Muscle of leg (tissue), 16 donors: Measurements from ENCODE around the gene MAB21L2. TPM values are rescaled to one million over a fixed set of nuclear protein-coding genes. Genes with fewer than 3 reads are reported as not detected.
"Not testable (repeated sequence)": the region's sequence is repeated elsewhere in the genome, so short reads cannot be mapped to it uniquely, and the experiment has no call there.

Source experiments
- DNase-seq: peaks from one replicate; pipeline ENCODE4 v3.0.0; 2013
- H3K27ac ChIP-seq: one replicate; pipeline ENCODE4 v1.5.1; 2013; ENCODE audit warnings: mild to moderate bottlenecking, low read length, control low read depth
- H3K27me3 ChIP-seq: one replicate; pipeline ENCODE4 v1.6.1; 2013; ENCODE audit warnings: low read length; ENCODE audit not compliant: control insufficient read depth, insufficient read depth
- H3K36me3 ChIP-seq: one replicate; pipeline ENCODE4 v1.6.1; 2013; ENCODE audit warnings: low read length; ENCODE audit not compliant: control insufficient read depth, insufficient read depth
- H3K4me1 ChIP-seq: one replicate; pipeline ENCODE4 v1.6.1; 2013; ENCODE audit warnings: low read length; ENCODE audit not compliant: control insufficient read depth, insufficient read depth
- H3K4me3 ChIP-seq: one replicate; pipeline ENCODE4 v1.5.1; 2013; ENCODE audit warnings: low read length, control low read depth
- H3K9me3 ChIP-seq: replicated peaks from 2 replicates; pipeline ENCODE4 v1.6.1; 2013; ENCODE audit warnings: low read depth, low read length; ENCODE audit not compliant: control insufficient read depth
- WGBS: methylation state at CpG from one replicate; pipeline ENCODE4 v1.1.5; 2013; ENCODE audit warnings: missing lambda C conversion rate; ENCODE audit not compliant: insufficient coverage; 5-methylcytosine and 5-hydroxymethylcytosine counted together
- long read RNA-seq, 11 donors: transcript quantifications; one replicate each; lab custom pipeline, GENCODE V29; 2026
- polyA plus RNA-seq, 8 donors: library from polyadenylated mRNA; unstranded; fragments of 120-200 nt; gene quantifications; one replicate each; pipeline versions ENCODE4 v1.2.1 to v1.2.3, GENCODE V29; 2013; ENCODE audit warnings: inconsistent platforms in 1 of 8, low replicate concordance in 1 of 8; ENCODE audit not compliant: insufficient read length in 8 of 8, insufficient read depth in 1 of 8
- total RNA-seq: library from RNA; stranded (reverse); fragments of 120-200 nt; gene quantifications from one replicate; pipeline ENCODE4 v1.2.4, GENCODE V29; 2013

Gene MAB21L2
- total RNA-seq (0.22 TPM), polyA plus RNA-seq (1 to 10 TPM in 2 of 8 donors, under 1 TPM in 6; 0.11 to 4.8 (median 0.71) TPM)
- long read RNA-seq, donor 1: 0 reads
- long read RNA-seq, donor 2, partial matches to known transcripts: 0 of 1 reads
- long read RNA-seq, donor 2, other reads (novel, unspliced or antisense): 0 of 1 reads
- long read RNA-seq, donor 3: 0 reads
- long read RNA-seq, donor 4: 0 reads
- long read RNA-seq, donor 5, transcript MAB21L2-201 (1 exons, 2,772 nt): major isoform, 20 of 20 reads
- long read RNA-seq, donor 5, partial matches to known transcripts: 0 of 20 reads
- long read RNA-seq, donor 5, other reads (novel, unspliced or antisense): 0 of 20 reads
- long read RNA-seq, donor 6: 0 reads
- long read RNA-seq, donor 7, partial matches to known transcripts: 0 of 1 reads
- long read RNA-seq, donor 7, other reads (novel, unspliced or antisense): 0 of 1 reads
- long read RNA-seq, donor 8: 0 reads
- long read RNA-seq, donor 9, partial matches to known transcripts: 0 of 1 reads
- long read RNA-seq, donor 9, other reads (novel, unspliced or antisense): 0 of 1 reads
- long read RNA-seq, donor 10, transcript MAB21L2-201 (1 exons, 2,772 nt): major isoform, 5 of 5 reads
- long read RNA-seq, donor 10, partial matches to known transcripts: 0 of 5 reads
- long read RNA-seq, donor 10, other reads (novel, unspliced or antisense): 0 of 5 reads
- long read RNA-seq, donor 11: 0 reads

- Histone ChIP-seq H3K27me3 (peaks cover 47% of the 10 kb centered on the region), H3K4me3 (peak within 1 kb of the TSS; percentile 49), H3K36me3 (no peaks in the 10 kb centered on the region), H3K9me3 (no peaks in the 10 kb centered on the region), H3K27ac (peak within 1 kb of the TSS; percentile 66), H3K4me1 (peaks cover 14% of the 10 kb centered on the region)
- peak; percentile 47 for DNase-seq
- 23% methylated on average over 10 of the region's 27 CpGs for WGBS
These were observed at the start of gene MAB21L2 for GRCh38 chr4:150582146-150582872. Gene MAB21L2, plus strand, starts transcription at chr4:150582151. Its CDS starts 879 bp downstream, at chr4:150583030.

DNA sequence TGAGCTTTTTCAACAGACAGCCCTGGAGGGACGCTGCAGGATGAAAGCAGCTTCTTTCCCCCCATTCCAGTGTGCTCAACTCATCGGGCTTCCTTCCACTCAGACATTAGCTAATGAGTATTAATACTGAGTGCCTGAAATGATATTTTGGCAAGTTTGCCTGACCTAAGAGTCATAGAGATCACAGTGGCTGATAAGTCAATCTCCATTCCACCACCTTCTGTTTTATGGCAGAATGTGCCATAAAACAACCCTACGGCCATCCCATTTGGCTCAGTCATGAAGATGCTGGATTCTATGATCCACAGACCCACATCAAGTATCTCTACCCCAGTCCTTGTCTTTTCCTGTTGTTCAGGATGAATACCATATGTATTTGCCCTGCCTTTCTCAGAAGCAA is 48.3 kb upstream of the MAB21L2 start:
- H3K27me3 ChIP-seq: no peaks in the 10 kb centered on the region
- WGBS: 50% methylated on average over 2 of the region's 3 CpGs
- H3K27ac ChIP-seq: no peak overlapping the region
- H3K4me3 ChIP-seq: no peak overlapping the region
- no peaks in the 10 kb centered on the region for H3K9me3 ChIP-seq
- DNase-seq: no peak
- no peaks in the 10 kb centered on the region for H3K4me1 ChIP-seq
- H3K36me3 ChIP-seq: no peaks in the 10 kb centered on the region

GRCh38 chr4:150534818-150535217 is 47.1 kb upstream of the MAB21L2 start:
- Histone ChIP-seq H3K9me3 (no peaks in the 10 kb centered on the region), H3K4me1 (no peaks in the 10 kb centered on the region), H3K27ac (no peak overlapping the region), H3K27me3 (no peaks in the 10 kb centered on the region), H3K36me3 (no peaks in the 10 kb centered on the region), H3K4me3 (no peak overlapping the region)
- DNase-seq: no peak

DNA sequence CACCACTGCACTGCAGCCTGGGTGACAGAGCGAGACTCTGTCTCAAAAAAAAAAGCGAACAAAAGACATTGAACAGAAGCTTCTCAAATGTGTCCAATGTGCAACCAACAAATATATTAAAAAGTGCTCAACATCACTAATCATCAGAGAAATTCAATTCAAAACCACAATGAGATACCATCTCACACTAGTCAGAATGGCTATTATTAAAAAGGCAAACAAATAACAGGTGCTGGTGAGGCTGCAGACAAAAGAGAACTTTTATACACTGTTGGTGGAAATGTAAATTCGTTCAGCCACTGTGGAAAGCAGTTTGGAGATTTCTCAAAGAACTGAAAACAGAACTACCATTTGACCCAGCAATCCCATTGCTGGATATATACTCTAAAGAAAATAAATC is 44.0 kb upstream of the MAB21L2 start:
- H3K4me3 ChIP-seq, H3K27ac ChIP-seq, H3K4me1 ChIP-seq, DNase-seq, H3K36me3 ChIP-seq, H3K27me3 ChIP-seq, H3K9me3 ChIP-seq: not testable (repeated sequence)
- WGBS: no CpG with 5 or more reads among the region's 3 CpGs

DNA sequence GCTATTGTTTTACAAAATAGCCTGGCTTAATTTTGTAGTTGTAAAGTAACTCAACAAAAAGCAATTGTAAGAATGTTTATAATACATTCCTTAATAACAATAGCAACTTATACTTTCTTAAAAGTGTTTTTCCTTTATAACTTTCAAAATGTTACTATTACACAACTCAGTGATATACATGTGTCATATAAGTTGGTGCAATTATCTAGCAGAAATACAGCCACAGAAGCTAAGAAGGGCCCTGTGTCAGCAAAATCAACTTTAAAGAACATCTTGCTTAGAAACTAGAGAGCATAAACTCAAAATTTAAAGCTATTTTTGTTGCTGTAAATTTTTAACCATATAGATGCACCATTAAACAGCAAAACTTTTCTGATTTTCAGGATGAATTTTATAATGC is 41.4 kb upstream of the MAB21L2 start:
- no peaks in the 10 kb centered on the region for H3K27me3 ChIP-seq
- H3K36me3 ChIP-seq: no peaks in the 10 kb centered on the region
- DNase-seq: no peak
- H3K4me1 ChIP-seq: no peaks in the 10 kb centered on the region
- H3K4me3 ChIP-seq: no peak overlapping the region
- no peak overlapping the region for H3K27ac ChIP-seq
- H3K9me3 ChIP-seq: no peaks in the 10 kb centered on the region

DNA sequence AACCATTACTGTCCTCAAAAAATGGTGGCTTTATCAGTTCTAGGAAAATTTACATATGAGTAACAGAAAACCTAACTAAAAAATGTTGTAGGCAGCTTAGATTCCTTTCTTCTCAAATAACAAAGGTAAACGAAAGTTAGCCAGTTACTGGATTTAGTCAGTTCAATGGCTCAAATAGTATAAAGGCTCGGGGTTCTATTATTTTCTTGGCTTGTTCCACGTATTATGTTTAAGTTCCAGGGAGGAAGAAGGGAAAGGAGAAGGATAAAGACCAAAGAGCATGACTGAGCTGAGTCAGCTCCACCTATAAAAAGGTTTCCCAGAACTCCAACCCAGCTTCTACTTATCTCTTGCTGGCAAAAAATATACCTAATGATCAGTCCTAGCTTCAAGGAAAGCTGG is 41.0 kb upstream of the MAB21L2 start:
- Histone ChIP-seq H3K27me3 (no peaks in the 10 kb centered on the region), H3K9me3 (no peaks in the 10 kb centered on the region), H3K4me1 (no peaks in the 10 kb centered on the region), H3K27ac (no peak overlapping the region), H3K4me3 (no peak overlapping the region), H3K36me3 (no peaks in the 10 kb centered on the region)
- DNase-seq: no peak
- no CpG with 5 or more reads among the region's 3 CpGs for WGBS

- no peak overlapping the region for H3K4me3 ChIP-seq
- no peak overlapping the region for H3K27ac ChIP-seq
- no peaks in the 10 kb centered on the region for H3K27me3 ChIP-seq
- no peaks in the 10 kb centered on the region for H3K36me3 ChIP-seq
- H3K4me1 ChIP-seq: no peaks in the 10 kb centered on the region
- WGBS: no CpG with 5 or more reads among the region's 3 CpGs
- no peak for DNase-seq
- H3K9me3 ChIP-seq: no peaks in the 10 kb centered on the region
These were observed 40.3 kb upstream of the MAB21L2 start for GRCh38 chr4:150541681-150542080.

- no peak for DNase-seq
- no peaks in the 10 kb centered on the region for H3K4me1 ChIP-seq
- no CpG with 5 or more reads among the region's 1 CpG for WGBS
- no peaks in the 10 kb centered on the region for H3K36me3 ChIP-seq
- H3K27ac ChIP-seq: no peak overlapping the region
- no peaks in the 10 kb centered on the region for H3K27me3 ChIP-seq
- no peak overlapping the region for H3K4me3 ChIP-seq
- no peaks in the 10 kb centered on the region for H3K9me3 ChIP-seq
These were observed 38.9 kb upstream of the MAB21L2 start for GRCh38 chr4:150543042-150543441.

DNA sequence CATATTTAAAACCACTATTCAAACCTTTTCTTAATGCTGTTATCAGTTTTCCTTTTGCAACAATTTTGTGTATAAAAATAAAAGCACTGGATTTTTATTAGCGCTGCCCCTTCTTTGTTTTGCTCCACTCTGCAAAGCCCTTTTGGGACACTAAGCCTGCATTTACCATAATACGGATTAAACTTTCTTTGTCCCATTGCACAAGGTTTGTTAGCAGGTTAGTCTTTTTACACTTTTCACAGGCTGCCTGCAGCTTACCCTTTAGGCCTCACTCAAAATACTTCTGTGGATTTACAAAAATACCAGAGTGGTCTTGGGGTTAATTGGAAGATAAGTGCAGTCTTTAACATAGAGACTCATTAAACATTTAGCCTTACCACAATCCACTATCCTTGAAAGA is 35.7 kb upstream of the MAB21L2 start:
- Histone ChIP-seq H3K36me3 (no peaks in the 10 kb centered on the region), H3K27ac (no peak overlapping the region), H3K9me3 (no peaks in the 10 kb centered on the region), H3K4me3 (no peak overlapping the region), H3K4me1 (no peaks in the 10 kb centered on the region), H3K27me3 (no peaks in the 10 kb centered on the region)
- no peak for DNase-seq
- WGBS: no CpG with 5 or more reads among the region's 2 CpGs

GRCh38 chr4:150547154-150547838 is 34.7 kb upstream of the MAB21L2 start:
- H3K4me3 ChIP-seq: no peak overlapping the region
- no peaks in the 10 kb centered on the region for H3K4me1 ChIP-seq
- no peaks in the 10 kb centered on the region for H3K36me3 ChIP-seq
- no peaks in the 10 kb centered on the region for H3K9me3 ChIP-seq
- no CpG with 5 or more reads among the region's 4 CpGs for WGBS
- H3K27ac ChIP-seq: no peak overlapping the region
- no peak for DNase-seq
- no peaks in the 10 kb centered on the region for H3K27me3 ChIP-seq
